ENCODE measurements around the gene MPP2. TPM values are rescaled to one million over a fixed set of nuclear protein-coding genes. Genes with fewer than 3 reads are reported as not detected.

MPP2 gene
- total and polyA plus RNA-seq, 2 of the 13 experiments (the other 11 are each of a cell fraction or from before 2014, with no cell fraction given) = 0.20 to 1.7 TPM

DNA sequence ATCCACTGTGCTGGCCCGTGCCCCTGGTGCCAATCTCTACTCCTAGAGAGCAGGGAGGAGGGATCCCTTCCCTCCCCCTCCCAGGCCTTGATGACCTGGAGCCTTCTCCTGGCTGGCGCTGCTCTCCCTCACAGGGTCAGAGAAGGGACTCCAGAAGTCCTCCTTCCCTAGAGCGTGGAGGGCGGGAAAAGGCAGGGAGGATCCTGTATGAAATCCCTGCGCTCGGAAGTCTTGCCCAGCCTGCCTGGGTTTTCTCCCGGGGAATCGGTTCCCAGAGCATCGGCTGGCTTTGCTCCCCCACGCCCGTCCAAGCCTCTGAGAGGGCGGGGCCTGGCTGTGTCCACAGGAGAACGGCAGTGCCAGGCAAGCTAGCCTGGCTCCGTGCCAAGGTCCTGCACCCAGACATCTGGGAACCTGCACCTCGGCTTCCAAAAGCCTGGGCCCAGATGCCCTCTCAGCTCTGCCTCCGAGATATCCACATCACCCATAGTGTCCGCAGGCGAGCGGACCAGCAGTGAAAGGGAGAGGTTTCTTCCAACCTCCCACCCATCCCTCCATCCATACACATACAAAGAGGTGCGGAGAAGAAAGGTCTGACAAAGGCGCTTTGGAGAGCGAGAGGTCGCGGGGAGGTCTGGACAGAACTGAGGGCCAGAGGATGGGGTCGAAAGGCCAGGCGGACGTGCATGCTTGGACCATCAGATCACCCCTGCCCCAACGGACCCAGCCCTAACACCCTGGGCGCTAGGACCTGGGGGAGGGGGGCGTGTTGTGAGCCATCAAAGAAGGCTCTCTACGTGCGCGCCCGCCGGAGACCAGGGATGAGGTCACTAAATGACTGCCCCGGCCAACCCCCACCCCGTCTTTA, 1.1 kb downstream of the MPP2 start (continued):
- TF ChIP-seq, protein P1, sequence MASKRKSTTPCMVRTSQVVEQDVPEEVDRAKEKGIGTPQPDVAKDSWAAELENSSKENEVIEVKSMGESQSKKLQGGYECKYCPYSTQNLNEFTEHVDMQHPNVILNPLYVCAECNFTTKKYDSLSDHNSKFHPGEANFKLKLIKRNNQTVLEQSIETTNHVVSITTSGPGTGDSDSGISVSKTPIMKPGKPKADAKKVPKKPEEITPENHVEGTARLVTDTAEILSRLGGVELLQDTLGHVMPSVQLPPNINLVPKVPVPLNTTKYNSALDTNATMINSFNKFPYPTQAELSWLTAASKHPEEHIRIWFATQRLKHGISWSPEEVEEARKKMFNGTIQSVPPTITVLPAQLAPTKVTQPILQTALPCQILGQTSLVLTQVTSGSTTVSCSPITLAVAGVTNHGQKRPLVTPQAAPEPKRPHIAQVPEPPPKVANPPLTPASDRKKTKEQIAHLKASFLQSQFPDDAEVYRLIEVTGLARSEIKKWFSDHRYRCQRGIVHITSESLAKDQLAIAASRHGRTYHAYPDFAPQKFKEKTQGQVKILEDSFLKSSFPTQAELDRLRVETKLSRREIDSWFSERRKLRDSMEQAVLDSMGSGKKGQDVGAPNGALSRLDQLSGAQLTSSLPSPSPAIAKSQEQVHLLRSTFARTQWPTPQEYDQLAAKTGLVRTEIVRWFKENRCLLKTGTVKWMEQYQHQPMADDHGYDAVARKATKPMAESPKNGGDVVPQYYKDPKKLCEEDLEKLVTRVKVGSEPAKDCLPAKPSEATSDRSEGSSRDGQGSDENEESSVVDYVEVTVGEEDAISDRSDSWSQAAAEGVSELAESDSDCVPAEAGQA (IDR thresholded peaks at IDR 0.05; ENCODE audit: low read depth) = no peak
- TF ChIP-seq, protein P1 (CRISPR knock-in tag; IDR thresholded peaks at IDR 0.05; ENCODE audit: borderline replicate concordance) = no peak
- TF ChIP-seq POGZ (CRISPR knock-in tag; IDR thresholded peaks at IDR 0.05) = 0 out of 2 replicates have a peak, but pooled peaks have one; percentile 19
- no peak; the same call in 1 of the 2 replicates for TF ChIP-seq ZBTB7A (CRISPR knock-in tag; IDR thresholded peaks at IDR 0.05)
- TF ChIP-seq MED8 (CRISPR knock-in tag; IDR thresholded peaks at IDR 0.05; ENCODE audit: insufficient replicate concordance) = no peak
- TF ChIP-seq, protein P2, sequence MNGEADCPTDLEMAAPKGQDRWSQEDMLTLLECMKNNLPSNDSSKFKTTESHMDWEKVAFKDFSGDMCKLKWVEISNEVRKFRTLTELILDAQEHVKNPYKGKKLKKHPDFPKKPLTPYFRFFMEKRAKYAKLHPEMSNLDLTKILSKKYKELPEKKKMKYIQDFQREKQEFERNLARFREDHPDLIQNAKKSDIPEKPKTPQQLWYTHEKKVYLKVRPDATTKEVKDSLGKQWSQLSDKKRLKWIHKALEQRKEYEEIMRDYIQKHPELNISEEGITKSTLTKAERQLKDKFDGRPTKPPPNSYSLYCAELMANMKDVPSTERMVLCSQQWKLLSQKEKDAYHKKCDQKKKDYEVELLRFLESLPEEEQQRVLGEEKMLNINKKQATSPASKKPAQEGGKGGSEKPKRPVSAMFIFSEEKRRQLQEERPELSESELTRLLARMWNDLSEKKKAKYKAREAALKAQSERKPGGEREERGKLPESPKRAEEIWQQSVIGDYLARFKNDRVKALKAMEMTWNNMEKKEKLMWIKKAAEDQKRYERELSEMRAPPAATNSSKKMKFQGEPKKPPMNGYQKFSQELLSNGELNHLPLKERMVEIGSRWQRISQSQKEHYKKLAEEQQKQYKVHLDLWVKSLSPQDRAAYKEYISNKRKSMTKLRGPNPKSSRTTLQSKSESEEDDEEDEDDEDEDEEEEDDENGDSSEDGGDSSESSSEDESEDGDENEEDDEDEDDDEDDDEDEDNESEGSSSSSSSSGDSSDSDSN (CRISPR knock-in tag; IDR thresholded peaks at IDR 0.05) = 0 out of 2 replicates have a peak, but pooled peaks have one; percentile 13
- no peak for TF ChIP-seq RELA (CRISPR knock-in tag; IDR thresholded peaks at IDR 0.05)
- TF ChIP-seq MED1 (CRISPR knock-in tag; IDR thresholded peaks at IDR 0.05) = 0 out of 2 replicates have a peak, but pooled peaks have one; percentile 19
- TF ChIP-seq FOSL2 (CRISPR knock-in tag; IDR thresholded peaks at IDR 0.05) = 0 out of 2 replicates have a peak, but pooled peaks have one; percentile 9
- no peak for TF ChIP-seq ZNF83 (CRISPR knock-in tag; IDR thresholded peaks at IDR 0.05; ENCODE audit: borderline replicate concordance)
- TF ChIP-seq KDM2A (CRISPR knock-in tag; IDR thresholded peaks at IDR 0.05; ENCODE audit: borderline replicate concordance, low read depth) = no peak
- TF ChIP-seq PHF5A (CRISPR knock-in tag; IDR thresholded peaks at IDR 0.05; ENCODE audit: low read depth, unreplicated experiment) = no peak
- no peak for TF ChIP-seq ZNF891 (CRISPR knock-in tag; IDR thresholded peaks at IDR 0.05)
- TF ChIP-seq ZFP37 (CRISPR knock-in tag; IDR thresholded peaks at IDR 0.05; ENCODE audit: borderline replicate concordance) = 0 out of 2 replicates have a peak, but pooled peaks have one; percentile 33
- no peak for TF ChIP-seq SALL2 (CRISPR knock-in tag; IDR thresholded peaks at IDR 0.05)
- no peak for TF ChIP-seq ZSCAN22 (CRISPR knock-in tag; IDR thresholded peaks at IDR 0.05)
- no peak for TF ChIP-seq ZNF33A (CRISPR knock-in tag; IDR thresholded peaks at IDR 0.05; ENCODE audit: borderline replicate concordance)
- TF ChIP-seq PTBP1 (IDR thresholded peaks at IDR 0.05; ENCODE audit: low read depth, low read length, poor library complexity, severe bottlenecking) = no peak
- TF ChIP-seq JUN (CRISPR knock-in tag; IDR thresholded peaks at IDR 0.05) = peak; percentile 66; the same call in 1 of the 2 replicates
- TF ChIP-seq ZFP82 (CRISPR knock-in tag; IDR thresholded peaks at IDR 0.05; ENCODE audit: borderline replicate concordance) = no peak
- no peak for TF ChIP-seq FOXP1 (IDR thresholded peaks at IDR 0.05)
- TF ChIP-seq FOXP1 (CRISPR knock-in tag; IDR thresholded peaks at IDR 0.05) = no peak
- no peak for TF ChIP-seq ZIK1 (CRISPR knock-in tag; IDR thresholded peaks at IDR 0.05; ENCODE audit: borderline replicate concordance, low read depth)

All from HepG2 (cell line).